ENCODE results near the gene CSRP3. TPM values are rescaled to one million over a fixed set of nuclear protein-coding genes. Genes with fewer than 3 reads are reported as not detected.

The CSRP3 gene
- total RNA-seq: not detected in 2 replicates

GRCh38 chr11:19201737-19202605 lies at the start of gene CSRP3:
CSRP3 (minus strand) TSS chr11:19201983; CDS start chr11:19192448, 9,535 bp downstream.
- intact Hi-C loops (cut with micrococcal nuclease): no loop called here

DNA sequence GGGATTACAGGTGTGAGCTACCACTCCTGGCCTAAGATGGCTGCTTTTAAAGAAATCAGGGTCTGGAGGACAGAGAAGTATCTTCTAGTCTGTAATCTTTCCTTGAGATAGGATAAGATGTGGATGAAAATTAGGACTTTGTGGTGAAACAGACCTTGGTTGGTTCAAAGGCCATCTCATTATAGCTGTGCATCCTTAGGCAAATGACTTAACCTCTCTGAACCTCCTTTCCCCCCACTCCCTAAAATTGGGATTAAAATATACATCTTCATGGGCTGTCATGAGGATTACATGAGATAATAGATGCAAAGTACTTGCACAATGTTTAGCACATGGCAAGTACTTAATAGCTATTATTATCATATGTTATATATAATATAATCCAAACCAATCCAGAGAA lies 49.8 kb upstream of the CSRP3 start:
- intact Hi-C loops (cut with micrococcal nuclease): no loop called here

- intact Hi-C loops (cut with micrococcal nuclease): no loop called here
Observed at GRCh38 chr11:19246816-19247215, 45.0 kb upstream of the CSRP3 start.

DNA sequence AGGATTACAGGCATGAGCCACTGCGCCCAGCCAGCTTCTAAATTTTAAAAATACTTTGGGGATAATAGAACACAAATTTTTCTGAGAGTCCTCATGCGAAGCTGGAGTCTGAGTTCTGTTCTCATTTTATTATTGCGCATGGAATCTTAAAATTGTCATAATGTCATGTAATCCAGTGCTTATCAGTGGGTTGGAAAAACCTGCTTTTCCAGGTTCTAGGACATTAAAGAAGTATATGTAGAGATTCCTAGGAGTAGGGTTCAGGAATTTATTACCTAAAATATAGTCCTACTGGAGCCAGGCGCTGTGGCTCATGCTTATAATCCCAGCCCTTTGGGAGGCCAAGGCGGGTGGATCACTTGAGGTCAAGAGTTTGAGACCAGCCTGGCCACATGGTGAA lies 43.6 kb upstream of the CSRP3 start:
- intact Hi-C loops (cut with micrococcal nuclease): no loop called here

- intact Hi-C loops (cut with micrococcal nuclease): loop anchor here (5.0 kb wide), 3 partner anchors 862 to 1137 kb away; partner anchors contain the start of genes GTF2H1, HPS5 and SAAL1
Observed at GRCh38 chr11:19244621-19245020, 42.8 kb upstream of the CSRP3 start.

DNA sequence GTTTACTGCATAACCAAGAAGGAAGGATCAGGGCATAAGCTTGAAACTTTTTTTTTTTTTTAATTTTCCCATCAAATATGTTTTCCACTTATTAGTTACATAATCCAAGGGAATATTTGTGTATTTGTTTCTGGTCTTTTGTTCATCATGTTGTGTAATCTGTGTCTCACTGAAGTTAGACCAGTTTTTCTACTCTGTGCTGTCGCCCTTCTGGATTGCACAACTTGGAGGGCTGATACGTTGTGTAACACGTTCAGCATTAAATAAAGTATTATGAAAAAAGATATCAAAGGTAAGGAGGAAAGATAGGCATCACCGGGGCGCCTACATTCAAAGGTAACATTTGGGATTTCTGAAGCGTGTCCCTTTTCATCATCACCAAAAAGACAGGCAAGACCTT lies 42.3 kb upstream of the CSRP3 start:
- intact Hi-C loops (cut with micrococcal nuclease): loop anchor here (5.0 kb wide), 3 partner anchors 862 to 1137 kb away; partner anchors contain the start of genes GTF2H1, HPS5 and SAAL1

GRCh38 chr11:19243613-19244012 lies 41.8 kb upstream of the CSRP3 start:
- intact Hi-C loops (cut with micrococcal nuclease): loop anchor here (2.0 to 5.0 kb wide), 4 partner anchors 81 to 1136 kb away; partner anchors contain the start of genes GTF2H1, HPS5 and SAAL1

GRCh38 chr11:19243143-19243542 lies 41.4 kb upstream of the CSRP3 start:
- intact Hi-C loops (cut with micrococcal nuclease): loop anchor here (2.0 to 5.0 kb wide), 4 partner anchors 80 to 1136 kb away; partner anchors contain the start of genes GTF2H1, HPS5 and SAAL1

DNA sequence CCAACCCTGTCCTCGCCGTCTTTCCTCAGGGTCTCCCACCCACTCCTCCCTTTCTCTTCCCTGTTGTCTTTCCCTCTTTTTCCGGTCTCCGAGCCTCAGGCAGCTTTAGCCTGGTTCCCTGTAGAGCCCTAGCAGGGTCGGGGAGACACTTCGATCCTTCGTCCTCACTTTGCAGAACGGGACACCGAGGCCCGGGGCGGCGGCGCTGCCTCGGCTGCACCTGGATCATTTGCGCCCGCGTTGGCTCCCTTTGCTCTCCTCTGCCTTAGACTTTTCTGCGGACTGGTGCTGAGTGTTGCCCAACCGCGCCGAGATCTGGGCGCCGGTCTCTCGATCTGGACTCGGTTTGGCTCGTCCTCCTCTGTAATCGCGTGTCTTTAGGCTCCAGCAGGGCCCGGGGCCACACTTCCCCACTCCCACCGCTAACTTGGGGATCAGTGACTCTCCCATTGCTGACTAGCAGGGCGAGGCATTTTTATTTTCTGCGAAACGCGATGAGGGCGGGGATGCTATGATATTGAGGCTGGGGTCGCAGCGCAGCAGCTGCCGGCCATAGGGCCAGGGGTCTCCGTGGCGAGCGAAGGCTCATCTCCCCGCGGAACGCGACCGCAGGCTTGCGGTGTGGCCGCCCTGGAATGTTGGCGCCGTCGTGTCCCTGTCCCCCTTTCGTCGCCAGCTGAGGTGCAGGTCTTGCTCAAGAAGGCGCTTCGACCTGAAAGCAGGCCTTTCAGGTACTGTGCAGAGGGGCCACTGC lies 40.6 kb upstream of the CSRP3 start:
- intact Hi-C loops (cut with micrococcal nuclease): loop anchor here (2.0 to 5.0 kb wide), 4 partner anchors 80 to 1135 kb away; partner anchors contain the start of genes GTF2H1, HPS5 and SAAL1

- intact Hi-C loops (cut with micrococcal nuclease): loop anchor here (1.0 to 5.0 kb wide), 10 partner anchors 79 to 1963 kb away; partner anchors contain the start of genes GTF2H1, HPS5, NAV2 and PRMT3
Observed at GRCh38 chr11:19241260-19242178, 39.7 kb upstream of the CSRP3 start.

- intact Hi-C loops (cut with micrococcal nuclease): loop anchor here (1.0 to 5.0 kb wide), 10 partner anchors 123 to 1962 kb away; partner anchors contain the start of genes GTF2H1, HPS5, NAV2 and PRMT3
Observed at GRCh38 chr11:19240420-19241259, 38.9 kb upstream of the CSRP3 start, which contains the start of gene E2F8. E2F8 (minus strand) TSS chr11:19240945; CDS start chr11:19240121, 824 bp downstream.

GRCh38 chr11:19239039-19239438 lies 37.3 kb upstream of the CSRP3 start:
- intact Hi-C loops (cut with micrococcal nuclease): loop anchor here (10.0 kb wide), 1 partner anchor 1224 kb away; the partner anchor contains the start of gene SERGEF

- intact Hi-C loops (cut with micrococcal nuclease): loop anchor here (10.0 kb wide), 1 partner anchor 1223 kb away; the partner anchor contains the start of gene SERGEF
Observed at GRCh38 chr11:19237813-19238212, 36.0 kb upstream of the CSRP3 start.

DNA sequence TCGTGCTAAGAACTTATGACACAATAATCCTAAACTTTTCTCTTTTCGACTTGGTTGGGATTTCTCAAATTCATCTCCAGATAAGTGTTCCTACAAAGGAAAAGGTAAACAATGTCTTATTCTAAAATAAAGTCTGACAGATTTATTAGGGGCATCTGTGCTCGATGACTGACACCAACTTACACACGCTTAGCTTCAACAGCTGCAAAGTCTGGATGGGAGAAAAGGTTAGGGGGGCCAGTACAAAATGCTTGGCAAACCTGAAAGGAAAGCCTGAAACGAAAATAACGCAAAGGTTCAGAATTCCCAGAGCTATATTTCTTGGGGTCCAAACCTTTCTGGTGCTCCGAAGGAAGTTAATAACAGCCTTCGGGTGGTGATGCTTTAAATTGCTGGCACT lies 35.6 kb upstream of the CSRP3 start:
- intact Hi-C loops (cut with micrococcal nuclease): loop anchor here (10.0 kb wide), 1 partner anchor 1223 kb away; the partner anchor contains the start of gene SERGEF

- intact Hi-C loops (cut with micrococcal nuclease): loop anchor here (10.0 kb wide), 1 partner anchor 1220 kb away; the partner anchor contains the start of gene SERGEF
Observed at GRCh38 chr11:19234231-19234817, 32.5 kb upstream of the CSRP3 start.

DNA sequence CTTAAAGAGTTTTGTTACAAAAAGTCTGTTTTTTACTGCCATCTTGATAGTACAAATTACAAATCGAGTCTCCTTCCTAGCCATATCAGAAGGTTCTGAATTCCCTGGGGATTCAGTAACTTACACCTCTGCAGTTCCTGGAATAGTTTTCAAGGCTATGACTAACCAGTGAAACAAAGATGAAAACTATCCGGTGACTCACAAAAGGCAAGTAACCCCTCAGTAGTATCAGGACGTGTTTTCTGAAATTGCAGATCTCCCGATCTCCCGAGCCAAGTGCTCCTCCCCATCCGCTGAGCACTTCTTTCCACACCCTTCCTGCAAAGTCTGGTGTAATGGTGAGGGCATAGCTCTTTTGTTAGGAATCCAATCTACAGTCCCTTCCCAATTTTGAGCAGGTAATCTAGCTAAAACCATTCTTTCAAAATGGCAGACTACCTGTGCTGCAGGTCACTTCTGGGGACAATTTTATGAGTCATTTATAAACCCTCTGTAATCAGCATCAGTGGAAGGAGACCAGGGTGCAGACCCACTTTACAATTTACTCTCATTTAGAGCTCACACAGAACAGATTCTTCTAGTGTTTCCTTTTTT lies 31.2 kb upstream of the CSRP3 start:
- intact Hi-C loops (cut with micrococcal nuclease): loop anchor here (10.0 kb wide), 1 partner anchor 1218 kb away; the partner anchor contains the start of gene SERGEF

- intact Hi-C loops (cut with micrococcal nuclease): loop anchor here (10.0 kb wide), 1 partner anchor 1215 kb away; the partner anchor contains the start of gene SERGEF
Observed at GRCh38 chr11:19229671-19230070, 27.9 kb upstream of the CSRP3 start.

GRCh38 chr11:19228968-19229367 lies 27.2 kb upstream of the CSRP3 start:
- intact Hi-C loops (cut with micrococcal nuclease): no loop called here

Measured in T-helper 1 cell treated with Interleukin-12 subunit alpha and Interleukin-12 subunit beta and Interleukin-4 antibody, amounts not matched to agents 30 ng/mL and 1 ng/mL, for 36 hours (primary cell).